K562 (cell line): ENCODE results near the gene INO80D.

Experiments
- BHLHE40 ChIP-seq: IDR thresholded peaks from 2 replicates; pipeline ENCODE4 v1.6.1; 2011; ENCODE audit warnings: low read length, improper control_type of control experiment
- CTCF ChIP-seq, 3 experiments: IDR thresholded peaks in 2 of 3; conservative IDR thresholded peaks in 1 of 3; 2 replicates each; pipeline ENCODE4 v1.5.1; 2011 to 2012; ENCODE audit warnings: low read length in 3 of 3, mild to moderate bottlenecking in 3 of 3, control low read depth in 2 of 3, improper control_type of control experiment in 1 of 3, inconsistent platforms in 1 of 3, low read depth in 1 of 3, mixed read lengths in 1 of 3, moderate library complexity in 1 of 3; ENCODE audit not compliant: insufficient read depth in 2 of 3
- POLR2AphosphoS2 ChIP-seq: IDR thresholded peaks from 2 replicates; pipeline ENCODE4 v1.6.1; 2012; ENCODE audit warnings: low read length, improper control_type of control experiment
- REST ChIP-seq, 2 experiments: fragments of 450-650 bp; formaldehyde crosslinking in 1 of 2; IDR thresholded peaks; 2 replicates each; pipeline versions ENCODE4 v1.4.0 to v1.6.1; 2014 to 2020; ENCODE audit warnings: mild to moderate bottlenecking in 2 of 2, borderline replicate concordance in 1 of 2, low read depth in 1 of 2
- USF2 ChIP-seq: sonication (generic); formaldehyde crosslinking; IDR thresholded peaks from 2 replicates; pipeline ENCODE4 v1.5.0; 2020; ENCODE audit warnings: missing genetic modification reagents

GRCh38 chr2:206002440-206002839, 83.5 kb downstream of the INO80D start:
- TF ChIP-seq USF2 (CRISPR knock-in tag) (no peak), POLR2AphosphoS2 (no peak), REST (IDR thresholded peaks at IDR 0.05; ENCODE audit: borderline replicate concordance) (no peak), REST (CRISPR knock-in tag; IDR thresholded peaks at IDR 0.05; ENCODE audit: low read depth) (no peak), BHLHE40 (no peak), CTCF (IDR thresholded peaks at IDR 0.05 in 2 of 3, conservative IDR thresholded peaks at IDR 0.05 in 1 of 3; ENCODE audit: insufficient read depth in 2 of 3, low read depth in 1 of 3, low read length in 3 of 3) (no peak)
